Ishikawa (cell line): Measurements from ENCODE around the gene ABCB8.
A peak's percentile ranks its signal among the peaks of the same experiment; 100 is the strongest.

Source experiments
- CEBPB ChIP-seq: IDR thresholded peaks from 2 replicates; pipeline ENCODE4 v1.6.1; 2012
- CREB1 ChIP-seq: IDR thresholded peaks from 2 replicates; pipeline ENCODE4 v1.6.1; 2012; ENCODE audit warnings: low read depth
- EGR1 ChIP-seq: IDR thresholded peaks from 2 replicates; pipeline ENCODE4 v1.6.1; 2012
- EP300 ChIP-seq: IDR thresholded peaks from 2 replicates; pipeline ENCODE4 v1.6.1; 2012; ENCODE audit warnings: borderline replicate concordance
- FOXM1 ChIP-seq: IDR thresholded peaks from 2 replicates; pipeline ENCODE4 v1.6.1; 2012; ENCODE audit warnings: low read depth, borderline replicate concordance
- MAX ChIP-seq: IDR thresholded peaks from 2 replicates; pipeline ENCODE4 v1.6.1; 2012
- NFIC ChIP-seq: IDR thresholded peaks from 2 replicates; pipeline ENCODE4 v1.6.1; 2012
- RAD21 ChIP-seq: IDR thresholded peaks from 2 replicates; pipeline ENCODE4 v1.6.1; 2012; ENCODE audit warnings: low read depth
- REST ChIP-seq: IDR thresholded peaks from 2 replicates; pipeline ENCODE4 v1.6.1; 2012; ENCODE audit warnings: low read depth, mild to moderate bottlenecking
- TAF1 ChIP-seq: IDR thresholded peaks from 2 replicates; pipeline ENCODE4 v1.6.1; 2012; ENCODE audit warnings: low read depth, mild to moderate bottlenecking
- TCF12 ChIP-seq: IDR thresholded peaks from 2 replicates; pipeline ENCODE4 v1.6.1; 2012; ENCODE audit warnings: low read depth
- TEAD4 ChIP-seq: IDR thresholded peaks from 2 replicates; pipeline ENCODE4 v1.6.1; 2012
- YY1 ChIP-seq: IDR thresholded peaks from 2 replicates; pipeline ENCODE4 v1.6.1; 2012; ENCODE audit warnings: low read depth
- ZBTB7A ChIP-seq: IDR thresholded peaks from 2 replicates; pipeline ENCODE4 v1.6.1; 2012; ENCODE audit warnings: low read depth
- TF ChIP-seq, protein P1 (sequence below): IDR thresholded peaks from 2 replicates; pipeline ENCODE4 v1.6.1; 2012

The ABCB8 gene

GRCh38 chr7:151079199-151079910 lies 51.1 kb downstream of the ABCB8 start:
- no peak for TF ChIP-seq RAD21
- TF ChIP-seq FOXM1, result no peak
- TF ChIP-seq MAX, result no peak
- no peak for TF ChIP-seq EGR1
- TF ChIP-seq EP300, result no peak
- no peak for TF ChIP-seq CEBPB
- no peak for TF ChIP-seq REST
- no peak for TF ChIP-seq TCF12
- no peak for TF ChIP-seq CREB1
- no peak for TF ChIP-seq YY1
- TF ChIP-seq ZBTB7A, result no peak
- TF ChIP-seq NFIC, result no peak
- TF ChIP-seq, protein P1, sequence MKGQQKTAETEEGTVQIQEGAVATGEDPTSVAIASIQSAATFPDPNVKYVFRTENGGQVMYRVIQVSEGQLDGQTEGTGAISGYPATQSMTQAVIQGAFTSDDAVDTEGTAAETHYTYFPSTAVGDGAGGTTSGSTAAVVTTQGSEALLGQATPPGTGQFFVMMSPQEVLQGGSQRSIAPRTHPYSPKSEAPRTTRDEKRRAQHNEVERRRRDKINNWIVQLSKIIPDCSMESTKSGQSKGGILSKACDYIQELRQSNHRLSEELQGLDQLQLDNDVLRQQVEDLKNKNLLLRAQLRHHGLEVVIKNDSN, result no peak
- no peak for TF ChIP-seq TAF1
- TF ChIP-seq TEAD4, result no peak

DNA sequence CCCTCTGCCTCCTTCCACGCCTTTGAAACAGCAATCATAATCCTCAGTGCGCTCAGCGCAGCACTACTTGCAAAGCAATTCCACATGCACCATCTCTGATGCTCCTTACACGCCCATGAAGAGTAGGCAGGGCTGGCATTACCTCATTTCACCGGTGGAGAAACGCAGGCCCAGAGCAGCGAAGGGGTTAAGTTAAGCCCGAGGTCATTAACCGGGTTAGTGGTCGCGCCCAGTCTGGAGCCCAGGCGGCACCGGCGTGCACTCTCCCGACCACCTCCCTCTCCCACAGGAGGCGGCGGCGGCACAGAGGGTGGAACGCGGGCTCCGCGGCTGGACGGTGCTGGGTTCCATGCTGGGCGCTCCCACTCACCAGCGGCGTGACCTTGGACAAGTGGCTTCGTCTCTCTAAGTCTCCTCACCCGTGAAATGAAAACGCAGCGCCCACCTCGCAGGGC lies 51.8 kb downstream of the ABCB8 start:
- peak; percentile 29; the same call in 1 of the 2 replicates for TF ChIP-seq MAX
- no peak for TF ChIP-seq EP300

- TF ChIP-seq YY1 (peak; percentile 96), EP300 (peak; percentile 25; the same call in 1 of the 2 replicates), TAF1 (peak; percentile 99), MAX (peak; percentile 20; the same call in 1 of the 2 replicates), TCF12 (peak; percentile 77; the same call in 1 of the 2 replicates), CREB1 (0 out of 2 replicates have a peak, but pooled peaks have one; percentile 17), ZBTB7A (no peak; the same call in 1 of the 2 replicates), CEBPB (no peak), FOXM1 (0 out of 2 replicates have a peak, but pooled peaks have one; percentile 11), EGR1 (0 out of 2 replicates have a peak, but pooled peaks have one; percentile 6), RAD21 (no peak), REST (no peak), TEAD4 (no peak), NFIC (no peak)
- TF ChIP-seq, protein P1, result no peak
Measured at GRCh38 chr7:151080522-151081169, 52.4 kb downstream of the ABCB8 start, which contains the start of gene FASTK. TSS of gene FASTK (minus strand) at chr7:151080809. CDS start at chr7:151080766, 43 bp downstream.

DNA sequence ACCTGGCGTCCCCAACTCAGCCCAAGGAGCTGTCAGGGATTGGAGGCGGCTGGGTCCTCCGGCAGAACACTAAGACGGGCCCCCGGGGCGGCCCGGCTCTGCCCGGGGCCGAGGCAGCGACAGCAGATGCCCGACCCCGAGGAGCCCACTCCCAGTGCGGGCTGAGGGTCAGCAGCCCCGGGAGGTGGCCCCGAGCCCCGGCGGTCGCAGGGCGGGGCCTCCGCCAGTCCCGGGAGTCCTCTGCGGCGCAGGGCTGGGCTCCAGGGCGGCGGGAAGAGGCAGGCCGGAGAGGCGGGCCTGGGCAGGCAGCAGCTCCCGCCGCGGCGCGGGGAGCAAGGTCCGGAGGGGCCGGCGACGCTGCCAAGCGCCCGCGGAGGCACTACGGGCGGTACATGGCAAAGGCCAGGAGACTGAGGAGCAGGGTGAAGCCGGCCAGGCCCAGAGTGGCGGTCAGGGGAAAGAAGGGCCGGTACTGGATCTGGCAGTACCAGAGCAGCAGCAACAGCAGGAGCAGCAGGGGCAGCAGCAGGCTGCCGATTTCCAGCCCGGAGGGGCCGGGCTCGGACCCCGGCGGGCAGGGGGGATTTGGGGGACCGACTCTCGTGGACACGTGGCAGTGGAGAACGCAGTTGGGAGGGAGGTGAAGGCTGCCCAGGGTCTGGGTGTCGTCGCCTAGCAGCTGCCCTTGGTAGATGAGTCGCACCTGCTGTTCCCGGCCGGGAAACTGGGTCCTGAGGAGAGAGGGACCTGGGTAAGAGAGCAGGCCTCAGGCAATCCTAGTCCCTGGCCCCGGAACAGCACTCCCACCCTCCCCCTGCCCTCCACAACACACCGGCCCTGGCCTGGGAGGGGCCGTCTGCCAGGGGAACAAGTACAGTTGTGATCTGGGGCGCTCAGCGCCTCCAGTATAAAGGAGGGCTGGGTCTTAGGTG lies 53.2 kb downstream of the ABCB8 start:
- TF ChIP-seq EGR1 (no peak), ZBTB7A (peak; percentile 69)
